ENCODE data around the gene ABCA2.

DNA sequence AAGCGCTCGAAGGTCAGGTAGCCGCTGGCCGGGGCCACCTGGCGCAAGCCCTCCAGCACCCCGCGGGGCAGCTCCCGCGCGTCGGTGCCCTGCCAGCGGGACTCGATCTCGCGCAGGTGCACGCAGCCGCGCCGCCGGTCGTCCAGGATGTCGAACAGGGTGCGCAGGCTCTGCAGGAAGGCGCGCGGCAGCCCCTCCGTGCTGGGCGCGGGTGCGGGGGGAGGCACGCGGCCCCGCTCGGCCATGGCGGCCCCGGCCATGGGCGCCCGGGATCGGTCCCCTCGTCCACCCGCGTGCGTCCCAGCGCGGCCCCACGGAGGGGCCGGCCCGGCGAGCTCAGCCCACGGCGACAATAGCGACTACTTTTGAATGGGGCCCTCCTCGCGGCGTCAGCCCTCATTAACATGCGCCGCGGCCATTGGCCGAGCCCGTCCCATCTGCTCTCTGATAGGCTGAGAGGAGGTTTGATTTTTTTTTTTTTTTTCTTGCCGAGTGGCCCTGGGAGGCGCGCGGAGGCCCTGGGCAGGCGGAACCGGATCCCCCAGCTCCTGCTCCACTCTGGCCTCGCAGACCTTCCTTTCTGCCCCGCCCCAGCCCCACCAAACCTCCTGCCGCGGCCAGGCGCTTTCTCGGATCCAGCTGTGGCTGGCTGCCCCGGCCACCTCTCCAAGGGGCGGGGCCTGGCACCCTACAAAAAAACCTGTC is 42.3 kb upstream of the ABCA2 start, which contains the start of gene SAPCD2:
- TF ChIP-seq CTCF (IDR thresholded peaks at IDR 0.05), result no peak
- no peak for TF ChIP-seq POLR2A (IDR thresholded peaks at IDR 0.05)
